NT2/D1 (cell line): Measurements from ENCODE around the gene ARHGAP24.

Source experiments
- DNase-seq: peaks from one replicate; pipeline ENCODE4 v3.0.0-alpha.2; 2011; ENCODE audit warnings: low read depth, low spot score
- H3K27me3 ChIP-seq: 2 replicates; pipeline ENCODE4 v1.6.0; 2011; ENCODE audit warnings: mild to moderate bottlenecking; ENCODE audit not compliant: insufficient read length, insufficient read depth
- H3K36me3 ChIP-seq: 2 replicates; pipeline ENCODE4 v1.6.1; 2011; ENCODE audit warnings: mild to moderate bottlenecking, low read length, mixed read lengths; ENCODE audit not compliant: insufficient read depth, insufficient read length
- H3K4me1 ChIP-seq: 2 replicates; pipeline ENCODE4 v1.5.1; 2011; ENCODE audit not compliant: insufficient read depth, insufficient read length
- H3K4me3 ChIP-seq: 2 replicates; pipeline ENCODE4 v1.5.1; 2011; ENCODE audit warnings: low read depth; ENCODE audit not compliant: insufficient read length
- H3K9ac ChIP-seq: 2 replicates; pipeline ENCODE4 v1.6.0; 2011; ENCODE audit warnings: low read depth; ENCODE audit not compliant: insufficient read length
- H3K9me3 ChIP-seq: 2 replicates; pipeline ENCODE4 v1.5.1; 2011; ENCODE audit warnings: mild to moderate bottlenecking, low read length; ENCODE audit not compliant: insufficient read depth
- SUZ12 ChIP-seq: IDR thresholded peaks from 2 replicates; pipeline ENCODE4 v1.6.1; 2011; ENCODE audit not compliant: insufficient read length, insufficient read depth; ENCODE audit errors: extremely low read depth
- YY1 ChIP-seq: IDR thresholded peaks from 2 replicates; pipeline ENCODE4 v1.6.1; 2011; ENCODE audit not compliant: insufficient read length, insufficient read depth
- ZNF274 ChIP-seq: IDR thresholded peaks from 2 replicates; pipeline ENCODE4 v1.6.1; 2011; ENCODE audit warnings: mild to moderate bottlenecking, low read depth, low read length

Gene ARHGAP24

GRCh38 chr4:85967872-85968271 is 492.9 kb downstream of the ARHGAP24 start:
- TF ChIP-seq ZNF274, result no peak
- TF ChIP-seq SUZ12, result no peak
- TF ChIP-seq YY1, result no peak
- H3K4me3 ChIP-seq, result no peak overlapping the region
- H3K9me3 ChIP-seq, result no peaks in the 10 kb centered on the region; the same call in 1 of the 2 replicates
- no peaks in the 10 kb centered on the region for H3K4me1 ChIP-seq
- no peaks in the 10 kb centered on the region for H3K27me3 ChIP-seq
- no peak for DNase-seq
- no peaks in the 10 kb centered on the region for H3K36me3 ChIP-seq
- no peak overlapping the region for H3K9ac ChIP-seq

GRCh38 chr4:85968945-85969819 is 494.2 kb downstream of the ARHGAP24 start:
- Histone ChIP-seq H3K9ac (no peak overlapping the region), H3K4me3 (no peak overlapping the region), H3K36me3 (no peaks in the 10 kb centered on the region), H3K4me1 (no peaks in the 10 kb centered on the region), H3K9me3 (no peaks in the 10 kb centered on the region; the same call in 1 of the 2 replicates), H3K27me3 (no peaks in the 10 kb centered on the region)
- no peak for DNase-seq
- no peak for TF ChIP-seq SUZ12
- TF ChIP-seq ZNF274, result no peak
- no peak for TF ChIP-seq YY1

GRCh38 chr4:85970535-85970934 is 495.6 kb downstream of the ARHGAP24 start:
- Histone ChIP-seq H3K9me3 (no peaks in the 10 kb centered on the region), H3K36me3 (no peaks in the 10 kb centered on the region), H3K4me3 (no peak overlapping the region), H3K9ac (no peak overlapping the region), H3K27me3 (no peaks in the 10 kb centered on the region), H3K4me1 (no peaks in the 10 kb centered on the region)
- TF ChIP-seq SUZ12, result no peak
- TF ChIP-seq ZNF274, result no peak
- TF ChIP-seq YY1, result no peak
- no peak for DNase-seq

GRCh38 chr4:85979276-85979675 is 504.3 kb downstream of the ARHGAP24 start:
- no peaks in the 10 kb centered on the region for H3K9me3 ChIP-seq
- DNase-seq, result no peak
- no peaks in the 10 kb centered on the region for H3K27me3 ChIP-seq
- H3K4me1 ChIP-seq, result no peaks in the 10 kb centered on the region
- no peak overlapping the region for H3K9ac ChIP-seq
- TF ChIP-seq SUZ12, result no peak
- no peak for TF ChIP-seq YY1
- TF ChIP-seq ZNF274, result no peak
- no peaks in the 10 kb centered on the region for H3K36me3 ChIP-seq
- no peak overlapping the region for H3K4me3 ChIP-seq

- H3K36me3 ChIP-seq, result no peaks in the 10 kb centered on the region
- H3K27me3 ChIP-seq, result no peaks in the 10 kb centered on the region
- TF ChIP-seq ZNF274 (no peak), YY1 (no peak), SUZ12 (no peak)
- no peaks in the 10 kb centered on the region for H3K4me1 ChIP-seq
- H3K9ac ChIP-seq, result no peak overlapping the region
- H3K4me3 ChIP-seq, result no peak overlapping the region
- no peaks in the 10 kb centered on the region for H3K9me3 ChIP-seq
- no peak for DNase-seq
Observed at GRCh38 chr4:85986266-85986665, 511.3 kb downstream of the ARHGAP24 start.

GRCh38 chr4:85993641-85994040 is 518.7 kb downstream of the ARHGAP24 start:
- Histone ChIP-seq H3K9ac (no peak overlapping the region), H3K9me3 (no peaks in the 10 kb centered on the region), H3K36me3 (no peaks in the 10 kb centered on the region), H3K27me3 (no peaks in the 10 kb centered on the region), H3K4me3 (no peak overlapping the region), H3K4me1 (no peaks in the 10 kb centered on the region)
- no peak for DNase-seq
- TF ChIP-seq ZNF274, result no peak
- no peak for TF ChIP-seq YY1
- TF ChIP-seq SUZ12, result no peak

- Histone ChIP-seq H3K4me3 (no peak overlapping the region), H3K9me3 (no peaks in the 10 kb centered on the region), H3K36me3 (no peaks in the 10 kb centered on the region), H3K27me3 (no peaks in the 10 kb centered on the region), H3K4me1 (no peaks in the 10 kb centered on the region), H3K9ac (no peak overlapping the region)
- DNase-seq, result no peak
- no peak for TF ChIP-seq YY1
- no peak for TF ChIP-seq ZNF274
- TF ChIP-seq SUZ12, result no peak
Observed at GRCh38 chr4:85994576-85994975, 519.6 kb downstream of the ARHGAP24 start.
